HTR-8/SVneo (cell line): ENCODE measurements around the gene EN1.

Experiments
- DNase-seq: peaks from one replicate; pipeline ENCODE4 v3.0.0; 2011; ENCODE audit warnings: low spot score, mixed read lengths; ENCODE audit not compliant: insufficient read length
- FAIRE-seq: peaks from 2 replicates; lab custom pipeline; 2011; peaks lifted over from hg19 to GRCh38; lab: Jason Lieb, UNC

EN1 gene

DNA sequence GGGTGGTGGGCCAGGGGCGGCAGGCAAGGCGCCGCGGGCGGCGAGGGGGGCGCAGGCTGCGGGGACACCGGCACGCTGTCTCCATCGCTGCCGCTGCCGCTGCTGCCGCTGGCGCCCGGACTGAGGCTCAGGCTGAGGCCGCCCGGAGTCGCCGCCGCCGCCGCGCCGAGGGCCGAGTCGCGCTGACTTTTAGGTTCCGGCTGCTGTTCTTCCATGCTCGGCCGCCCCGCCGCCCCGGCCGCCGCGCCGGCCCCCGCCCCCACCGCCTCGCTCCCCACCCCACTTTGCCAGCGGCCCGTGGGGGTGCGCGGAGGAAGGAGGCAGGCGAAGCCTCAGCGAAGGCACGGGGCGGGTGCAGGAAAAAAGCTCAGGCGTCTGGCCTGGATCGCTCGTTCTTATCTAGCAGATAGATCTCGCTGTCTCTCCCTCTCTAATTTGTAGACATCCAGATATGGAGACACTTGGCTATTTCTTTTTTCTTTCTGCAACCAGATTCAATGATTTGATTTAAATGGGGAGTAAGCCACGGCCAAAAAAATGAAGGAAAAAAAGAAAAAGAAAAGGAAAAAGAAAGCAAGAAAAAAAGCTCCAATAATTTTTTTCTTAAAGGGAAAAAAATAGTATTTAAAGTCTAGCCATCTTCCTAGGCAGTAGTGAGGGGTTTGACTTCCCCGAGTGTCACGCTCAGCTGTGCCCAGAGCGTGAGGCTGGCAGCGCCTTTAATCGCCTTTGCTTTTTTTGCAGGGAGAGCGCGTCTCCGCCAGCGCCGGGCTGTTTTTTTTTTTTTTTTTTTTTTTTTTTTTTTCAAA, at the start of gene EN1:
EN1 (minus strand) TSS at position 696 of the 809 bp plus-strand sequence; CDS start at position 215, 481 bp downstream.
- FAIRE-seq: no peak
- no peak for DNase-seq

DNA sequence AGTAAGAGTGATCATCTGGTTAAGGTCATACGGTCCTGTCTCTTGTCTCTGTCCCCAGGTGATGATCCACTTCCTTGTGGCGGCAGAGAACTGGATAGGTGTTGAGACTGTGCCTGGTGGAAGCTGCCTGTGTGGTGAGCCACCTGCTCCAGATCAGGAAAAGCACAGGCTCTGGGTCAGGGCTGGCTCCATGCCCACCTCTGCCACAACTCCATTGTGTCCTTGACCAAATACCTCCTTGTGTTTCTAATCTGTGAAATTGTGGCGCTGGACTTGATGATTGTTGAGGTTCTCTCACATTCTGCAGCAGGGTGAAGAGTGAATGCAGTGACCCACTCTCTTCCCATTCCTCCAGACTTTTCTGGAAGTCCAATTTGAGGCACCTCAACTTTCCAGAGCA, 45.7 kb upstream of the EN1 start:
- FAIRE-seq (no peak), DNase-seq (no peak)

DNA sequence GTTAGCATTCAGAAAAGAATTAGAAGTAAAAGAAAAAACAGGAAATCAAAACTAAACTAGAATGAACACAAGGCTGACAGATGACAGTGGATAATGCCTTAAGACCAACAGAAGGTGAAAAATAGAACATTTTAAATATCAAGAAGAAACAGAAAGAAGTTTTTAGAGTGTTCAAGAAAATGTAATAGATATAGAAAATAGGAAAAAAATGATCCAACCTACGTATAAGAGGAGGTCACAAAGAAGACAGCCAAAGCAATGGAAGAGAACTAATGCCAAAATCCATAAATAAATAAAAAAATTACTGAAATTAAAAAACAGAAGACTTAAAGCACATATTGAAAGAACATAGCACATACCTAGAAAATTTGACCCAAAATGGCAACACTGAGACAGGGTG, 42.5 kb upstream of the EN1 start:
- DNase-seq (no peak), FAIRE-seq (no peak)

DNA sequence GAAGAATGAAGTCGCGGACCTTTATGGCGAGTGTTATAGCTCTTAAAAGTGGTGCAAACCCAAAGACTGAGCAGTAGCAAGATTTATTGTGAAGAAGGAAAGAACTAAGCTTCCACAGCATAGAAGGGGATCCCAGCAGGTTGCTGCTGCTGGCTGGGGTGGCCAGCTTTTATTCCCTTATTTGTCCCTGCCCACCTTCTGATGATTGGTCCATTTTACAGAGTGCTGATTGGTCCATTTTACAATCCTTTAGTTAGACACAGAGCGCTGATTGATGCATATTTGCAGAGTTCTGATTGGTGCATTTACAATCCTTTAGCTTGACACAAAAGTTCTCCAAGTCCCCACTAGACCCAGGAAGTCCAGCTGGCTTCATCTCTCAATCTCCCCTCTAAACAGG, 36.3 kb upstream of the EN1 start:
- no peak for FAIRE-seq
- no peak for DNase-seq

DNA sequence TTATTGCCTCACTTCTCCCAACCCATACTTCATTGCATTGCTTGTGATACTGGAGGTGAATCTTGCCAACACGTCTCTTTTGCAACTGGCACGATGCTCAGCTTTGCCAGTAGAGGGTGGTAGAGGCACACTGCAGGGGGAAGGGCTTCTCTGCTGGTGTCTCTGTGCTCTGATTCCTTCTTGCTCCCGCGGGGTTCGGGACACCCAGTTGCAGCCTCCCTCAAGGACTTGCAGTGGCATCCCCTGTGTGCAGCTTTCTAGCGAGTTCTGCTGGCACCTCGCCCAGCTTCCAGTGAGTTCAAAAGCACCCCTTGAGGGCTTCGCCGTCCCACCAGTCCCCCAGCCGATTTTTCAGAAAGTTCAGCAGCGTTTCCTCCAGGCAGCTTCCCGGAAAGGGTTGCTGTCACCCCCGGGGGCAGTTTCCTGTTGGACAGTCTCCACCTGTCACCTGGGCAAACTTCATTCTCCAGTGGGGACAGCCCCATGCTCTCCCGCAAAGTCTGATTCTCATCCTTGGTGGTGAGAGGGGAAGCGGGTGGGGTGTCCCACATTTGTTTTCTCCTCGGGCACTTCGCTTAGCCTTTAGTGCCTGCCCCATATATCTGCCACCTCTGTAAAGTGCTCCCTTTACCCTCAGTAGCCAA, 35.4 kb upstream of the EN1 start:
- no peak for FAIRE-seq
- peak; percentile 36 for DNase-seq

DNA sequence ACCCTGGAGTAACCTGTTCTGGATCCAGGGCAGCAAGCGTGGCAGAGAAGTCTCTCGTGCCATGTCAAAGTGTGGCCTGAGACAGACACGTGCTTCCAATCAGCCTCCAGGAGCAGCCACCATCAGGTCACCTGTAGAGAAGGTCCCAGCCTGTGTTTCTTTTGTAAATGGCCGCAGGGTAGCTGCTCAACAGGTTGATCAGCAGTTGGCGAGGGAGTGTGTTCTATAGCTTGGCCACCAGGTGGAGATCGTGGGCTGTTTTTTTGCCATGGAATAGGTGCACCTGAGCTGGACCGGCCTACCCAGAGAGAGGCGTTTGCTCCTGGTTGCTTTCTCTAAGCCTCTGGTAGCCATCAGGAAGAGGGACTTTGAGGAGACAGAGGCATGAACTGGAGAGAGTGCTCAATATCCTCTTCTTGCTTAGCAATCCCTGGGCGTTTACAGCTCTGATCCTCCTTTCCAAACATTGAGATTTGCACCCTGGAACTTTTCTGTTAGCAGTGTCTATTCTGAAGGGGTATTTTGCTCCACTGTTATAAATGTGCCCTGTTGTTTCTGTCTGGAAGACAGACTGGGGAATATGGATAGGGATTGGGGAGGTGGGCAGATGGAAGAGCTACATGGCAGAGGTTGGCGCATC, 34.2 kb upstream of the EN1 start:
- FAIRE-seq: no peak

DNA sequence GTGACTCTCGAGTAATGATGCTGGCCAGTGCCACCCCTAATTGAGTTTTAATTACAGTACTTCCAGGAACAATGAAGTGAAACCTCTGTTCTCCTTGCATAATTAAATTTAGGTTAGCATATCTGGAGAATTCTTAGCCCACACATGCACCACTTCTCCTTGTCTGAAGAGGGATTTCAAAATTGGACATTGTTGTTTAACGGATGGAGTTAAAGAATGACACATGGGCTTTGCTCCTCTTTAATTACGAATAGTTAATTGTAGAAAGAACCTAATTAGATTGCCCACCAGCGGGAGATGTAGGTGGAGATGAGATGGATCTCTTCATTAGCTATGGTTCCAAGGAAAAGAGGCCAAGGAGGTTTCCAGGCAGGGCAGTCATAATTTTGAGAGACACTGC, 33.1 kb upstream of the EN1 start:
- DNase-seq (no peak), FAIRE-seq (no peak)

More for the DNA sequence above, 34.2 kb upstream of the EN1 start:
- DNase-seq: peak; percentile 48

DNA sequence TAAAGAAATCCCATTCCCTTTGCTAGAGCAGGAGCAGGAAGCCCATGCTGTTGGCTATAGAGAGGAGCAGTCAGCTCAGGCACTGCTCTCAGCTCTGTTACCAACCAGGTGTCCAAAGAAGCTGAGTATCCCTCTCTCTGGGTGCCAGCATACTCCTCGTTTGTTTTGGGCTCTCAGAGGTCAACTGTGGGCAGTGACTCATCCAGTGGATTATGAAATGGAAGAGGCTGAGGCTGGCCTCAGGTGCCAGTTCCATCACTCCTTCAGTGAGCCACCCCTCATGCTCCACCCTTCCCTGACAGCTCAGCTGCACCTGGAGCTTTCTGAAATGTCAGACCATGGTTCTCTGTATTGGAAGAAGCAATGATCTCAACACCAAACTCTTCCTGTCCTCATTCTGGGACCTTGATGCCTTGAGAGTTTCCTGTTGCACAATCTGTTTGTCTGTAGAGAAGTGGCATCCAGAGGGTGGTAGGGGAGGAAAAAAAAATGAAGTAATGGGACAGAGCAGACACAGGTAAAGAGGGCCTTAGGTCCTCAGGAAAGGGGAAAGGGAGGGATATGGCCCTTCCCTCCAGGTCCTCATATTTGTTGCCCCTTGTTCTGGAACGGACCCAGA, 31.2 kb upstream of the EN1 start:
- DNase-seq (no peak), FAIRE-seq (no peak)

DNA sequence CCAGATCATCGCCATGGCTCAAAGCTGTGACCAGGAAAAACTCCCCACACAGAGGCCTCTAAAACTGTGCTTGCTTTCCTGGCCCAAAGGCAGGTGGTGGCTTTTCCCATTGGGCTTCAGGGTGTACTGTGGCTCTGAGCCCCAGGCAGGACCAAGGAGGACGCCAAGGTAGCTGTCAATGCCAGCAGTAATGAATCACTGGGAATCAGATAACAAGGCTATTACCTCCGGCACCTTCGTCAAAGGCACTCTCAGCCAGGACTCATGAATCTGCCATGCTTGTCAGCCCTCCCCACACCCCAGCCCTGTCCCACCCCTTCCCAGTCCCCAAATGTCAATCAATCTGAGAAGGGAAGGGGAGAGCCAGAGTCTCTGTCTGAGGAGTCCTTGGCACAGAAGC, 27.9 kb upstream of the EN1 start:
- no peak for DNase-seq
- no peak for FAIRE-seq

DNA sequence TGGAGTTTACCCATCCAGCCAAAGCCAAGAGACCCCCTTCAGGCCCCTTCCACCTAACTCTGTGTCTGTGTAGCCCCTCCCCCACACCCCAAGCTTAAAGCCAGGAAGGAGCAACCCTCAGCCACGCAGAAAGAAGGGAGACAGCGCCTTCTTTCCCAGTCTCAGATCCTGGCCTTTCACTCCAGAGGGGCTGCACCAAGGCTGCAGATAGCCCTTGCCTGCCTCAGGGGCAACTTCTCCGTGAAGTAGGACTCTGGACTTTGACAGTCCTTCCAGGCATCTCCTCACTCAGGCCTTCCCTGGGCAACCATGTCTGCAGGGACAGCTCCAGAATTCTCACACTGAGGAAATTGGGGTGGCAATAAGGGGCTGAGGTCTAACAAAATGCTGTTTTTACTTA, 26.9 kb upstream of the EN1 start:
- no peak for DNase-seq
- FAIRE-seq: no peak

DNA sequence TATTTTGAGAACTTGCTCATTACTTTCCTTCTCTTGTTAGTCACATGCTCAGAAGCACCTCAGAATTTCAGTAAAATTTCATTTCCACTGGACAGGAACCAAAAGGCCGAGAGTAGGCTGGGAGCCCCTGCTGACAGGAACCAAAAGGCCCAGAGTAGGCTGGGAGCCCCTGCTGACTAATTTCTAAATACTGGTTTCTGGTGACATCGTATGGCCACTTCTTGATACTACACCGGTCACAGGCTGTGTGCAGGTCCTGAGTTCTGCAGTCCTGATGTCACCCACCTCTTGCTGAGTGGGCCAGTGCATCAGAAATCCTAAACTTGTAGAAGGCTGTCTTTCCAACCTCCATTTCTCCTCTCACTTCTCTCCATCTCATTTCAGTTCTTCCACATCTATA, 17.7 kb upstream of the EN1 start:
- DNase-seq (peak; percentile 30), FAIRE-seq (no peak)

DNA sequence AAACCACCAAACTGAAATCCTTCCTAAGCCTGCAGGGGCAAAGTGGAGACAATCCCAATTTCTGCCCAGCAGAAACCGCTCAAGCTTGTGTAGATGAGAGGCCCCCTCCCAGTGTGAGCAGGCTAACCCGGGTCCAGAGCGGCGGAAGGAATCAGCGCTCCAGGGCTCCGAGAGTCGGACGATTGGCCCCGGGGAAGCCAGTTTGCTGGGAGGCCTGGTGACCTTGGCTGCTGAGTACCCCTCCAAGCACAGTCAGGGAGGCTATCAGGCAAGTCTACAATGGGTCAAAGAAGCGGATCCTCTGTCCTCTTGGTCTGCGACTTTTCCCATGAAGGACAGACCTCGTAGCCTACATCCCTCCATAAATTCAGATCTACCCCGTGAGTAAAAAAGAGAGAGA, 16.8 kb upstream of the EN1 start:
- FAIRE-seq (no peak), DNase-seq (no peak)

DNA sequence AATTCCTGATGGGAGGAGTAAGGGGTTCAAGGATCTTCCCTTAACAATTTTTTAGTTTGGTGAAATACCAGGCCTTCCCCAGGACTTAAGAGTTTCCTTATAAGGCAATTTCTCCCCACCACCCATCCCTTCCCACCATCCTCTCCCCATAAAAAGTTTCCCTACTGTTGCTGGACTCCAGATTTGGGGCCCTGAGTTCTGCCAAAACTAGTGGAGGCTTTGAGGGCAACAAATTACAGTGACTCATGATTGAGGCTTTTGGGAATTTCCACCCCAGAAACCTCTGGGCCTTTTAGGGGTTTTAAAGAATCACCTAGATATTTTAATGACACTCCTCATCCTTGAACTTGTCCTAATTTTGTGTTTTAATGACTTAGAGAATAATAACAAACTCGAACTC, 14.3 kb upstream of the EN1 start:
- DNase-seq (no peak), FAIRE-seq (no peak)

DNA sequence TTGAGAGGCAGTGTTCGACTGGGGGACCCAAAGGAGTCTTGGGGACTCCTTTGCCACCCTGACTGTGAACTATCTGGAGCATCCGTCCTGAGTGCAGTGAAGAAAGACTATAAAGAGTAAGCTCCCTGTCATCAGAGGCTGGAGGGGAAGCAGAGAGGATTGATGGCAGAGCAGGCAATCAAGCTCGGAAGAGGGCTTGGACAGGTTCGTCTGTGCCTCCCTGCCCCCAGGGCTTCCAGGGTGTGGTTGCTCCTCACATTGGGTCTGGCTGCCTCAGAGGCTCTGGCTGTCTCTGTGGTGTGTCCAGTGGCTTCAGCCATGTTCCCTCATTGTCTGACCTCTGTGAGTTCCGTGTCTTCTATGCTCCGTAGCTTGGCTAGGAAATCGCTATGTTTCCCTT, 13.8 kb upstream of the EN1 start:
- FAIRE-seq (no peak), DNase-seq (no peak)

DNA sequence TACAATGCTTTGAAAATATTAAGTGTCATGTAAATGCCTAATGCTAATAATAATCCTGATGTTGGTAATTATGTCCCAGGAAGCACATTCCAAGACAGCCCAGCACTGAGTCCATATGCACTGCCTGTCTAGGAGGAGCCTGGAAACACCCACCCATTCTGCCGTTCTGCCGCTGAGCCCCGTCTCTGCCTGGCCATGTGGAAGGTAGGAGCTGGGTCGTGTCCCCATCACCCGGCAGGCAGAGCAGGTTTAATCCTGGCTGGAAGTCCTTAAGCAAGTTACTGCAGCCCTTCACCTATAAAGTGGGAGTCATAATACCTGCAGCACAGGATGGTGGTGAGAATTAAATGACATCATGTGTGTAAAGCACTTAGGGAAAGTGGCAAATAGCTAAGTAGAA, 13.1 kb upstream of the EN1 start:
- DNase-seq (no peak), FAIRE-seq (no peak)

DNA sequence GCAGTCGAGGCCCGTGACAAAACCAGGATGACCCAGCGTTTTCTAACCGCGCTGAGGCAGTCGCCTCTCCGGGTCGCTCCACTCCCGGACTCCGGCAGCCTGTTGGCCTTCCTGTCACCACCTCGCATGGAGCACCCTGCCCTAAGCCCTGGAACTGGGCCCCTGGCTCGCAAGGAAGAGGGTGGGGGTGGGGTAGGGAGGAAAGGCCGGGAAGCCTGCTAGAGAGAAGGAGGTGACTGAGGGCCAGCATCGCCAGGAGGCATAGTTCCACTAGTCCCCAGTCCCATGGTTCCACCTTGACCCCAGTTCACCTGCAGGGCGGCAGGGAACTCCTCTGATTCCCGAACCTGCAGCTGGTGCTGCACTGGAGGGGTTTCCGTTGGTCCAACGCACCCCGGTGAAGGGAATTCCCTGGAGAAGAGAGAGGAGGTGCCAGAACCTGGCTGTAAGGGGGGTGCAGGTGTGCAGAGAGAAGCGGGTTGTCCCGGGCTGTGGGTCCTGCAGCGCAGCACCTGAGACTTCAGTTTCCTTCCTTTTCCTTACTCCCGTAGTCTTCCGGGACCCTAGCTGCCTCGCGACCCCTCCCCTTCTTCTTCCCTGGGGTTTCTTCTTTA, 11.8 kb upstream of the EN1 start:
- no peak for DNase-seq
- no peak for FAIRE-seq

DNA sequence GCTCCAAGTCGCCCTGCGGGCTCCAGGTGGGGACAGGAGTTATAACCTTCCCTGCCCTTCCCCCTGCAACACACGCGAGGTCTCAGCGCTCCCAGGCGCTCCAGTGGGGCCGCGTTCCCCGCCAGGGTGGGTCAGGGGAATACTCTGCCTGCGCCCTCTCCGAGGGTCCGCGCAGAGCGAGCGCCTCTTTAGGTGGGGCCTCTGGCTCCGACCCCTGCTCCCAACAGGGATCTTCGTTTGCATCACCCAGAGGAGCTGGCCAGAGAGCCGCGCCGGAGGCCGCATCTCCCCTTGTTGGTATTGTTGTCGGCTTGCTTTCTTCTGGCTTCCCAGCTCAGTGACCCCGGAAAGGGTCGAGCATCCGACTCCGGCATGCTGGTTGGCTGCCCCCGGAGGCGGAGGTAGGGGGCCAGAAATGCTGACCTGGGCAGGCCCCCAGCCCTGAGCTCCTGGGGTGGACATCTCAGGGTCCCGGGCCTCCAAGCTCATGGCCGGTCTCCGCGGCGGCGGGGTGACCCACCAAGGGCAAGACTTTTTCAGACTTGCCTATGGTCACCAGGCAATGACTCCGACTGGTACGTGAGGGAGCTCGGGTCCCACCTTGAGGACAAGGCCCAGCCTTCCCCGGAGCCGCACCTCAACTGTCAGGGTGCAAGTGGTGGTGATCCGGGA, 11.2 kb upstream of the EN1 start:
- FAIRE-seq: no peak

DNA sequence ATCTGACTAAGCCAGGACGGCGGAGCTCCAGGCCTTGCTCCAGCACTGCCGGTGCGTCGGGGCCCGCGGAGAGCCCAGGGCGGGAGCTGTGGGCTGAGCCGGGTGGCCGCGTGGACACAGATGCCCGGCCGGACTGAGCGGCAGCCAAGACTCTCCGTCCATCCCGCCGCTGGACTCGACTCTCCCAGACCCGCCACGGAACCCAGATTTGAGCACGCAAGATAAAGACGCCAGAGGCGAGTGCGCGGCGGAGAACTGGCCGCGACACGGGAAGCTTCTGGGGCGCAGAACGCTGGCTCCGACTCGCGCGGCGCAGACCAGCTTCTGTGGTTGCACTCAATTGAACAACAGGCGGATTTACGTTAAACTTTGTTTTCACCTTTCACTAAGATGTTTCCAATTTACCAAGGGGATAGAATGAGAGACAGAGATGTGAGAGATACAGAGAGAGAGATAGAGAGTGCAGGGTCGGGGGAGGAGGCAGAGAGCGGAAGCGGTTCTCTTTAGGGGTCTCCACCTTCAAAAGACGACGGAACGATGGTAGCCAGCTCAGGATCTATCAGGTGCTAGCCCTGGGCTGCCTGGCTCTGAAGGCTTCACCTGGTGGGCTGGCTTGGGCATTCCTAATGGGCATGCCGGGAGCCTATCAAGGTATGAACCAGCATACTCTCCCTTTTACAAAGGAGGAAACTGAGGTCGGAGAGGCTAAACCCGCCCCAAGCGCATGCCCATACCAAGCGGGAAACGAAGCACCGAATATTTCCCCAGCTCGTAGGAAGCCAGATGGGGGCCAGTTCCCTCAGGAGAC, 10.4 kb upstream of the EN1 start:
- FAIRE-seq (no peak), DNase-seq (no peak)

More for the DNA sequence above, 11.2 kb upstream of the EN1 start:
- no peak for DNase-seq

DNA sequence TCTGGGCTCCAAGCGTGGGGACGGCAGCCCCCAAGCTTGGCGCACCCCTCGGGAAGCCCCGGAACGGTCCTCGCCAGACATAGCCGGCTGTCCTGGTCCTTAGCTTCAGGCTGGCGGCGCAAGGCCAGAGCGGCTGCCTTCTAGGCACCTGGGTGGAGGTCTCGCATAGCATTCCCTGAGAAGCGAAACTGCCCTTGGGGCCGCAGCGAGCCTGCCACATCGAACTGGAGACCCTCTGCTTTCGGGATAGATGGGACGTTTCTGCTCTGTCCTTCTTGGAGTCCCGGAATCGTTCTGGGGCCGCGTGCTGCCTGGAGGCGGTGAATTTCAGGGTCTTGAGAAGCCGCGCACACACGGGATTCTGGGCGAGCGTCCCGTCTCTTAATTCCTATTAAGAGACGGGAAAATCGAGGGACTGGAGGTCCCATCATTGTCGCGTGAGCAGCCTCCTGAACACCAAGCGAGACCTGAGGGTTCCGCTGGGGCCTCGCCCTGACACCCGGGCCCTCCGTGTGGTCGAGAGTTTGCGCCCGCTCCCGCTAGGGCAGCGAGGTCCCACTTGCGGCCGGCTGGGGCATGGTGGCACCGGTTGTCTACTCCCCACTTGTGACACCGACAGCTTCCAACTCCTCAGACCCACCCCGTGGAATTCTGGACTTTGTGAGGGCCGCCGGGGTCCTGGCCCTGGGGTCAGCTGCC, 9.7 kb upstream of the EN1 start:
- FAIRE-seq (no peak), DNase-seq (no peak)
